ENCODE data around the gene RGS7BP.

Gene RGS7BP

GRCh38 chr5:64644831-64645230 is 139.0 kb downstream of the RGS7BP start:
- FAIRE-seq (no peak), DNase-seq (ENCODE audit: insufficient read length, low spot score) (no peak)
- no peak for TF ChIP-seq TAF1 (IDR thresholded peaks at IDR 0.05; ENCODE audit: low read depth, low read length)
- no peak for TF ChIP-seq PAX5 (IDR thresholded peaks at IDR 0.05; ENCODE audit: insufficient read depth, low read length, severe bottlenecking)
- no peak for TF ChIP-seq POLR2AphosphoS5 (IDR thresholded peaks at IDR 0.05; ENCODE audit: low read depth, low read length)
- no peak for TF ChIP-seq SPI1 (IDR thresholded peaks at IDR 0.05; ENCODE audit: low read depth, low read length)
- no peak for TF ChIP-seq POLR2A (IDR thresholded peaks at IDR 0.05; ENCODE audit: low read depth, low read length)
- TF ChIP-seq POU2F2 (IDR thresholded peaks at IDR 0.05; ENCODE audit: low read depth, low read length), result no peak

- TF ChIP-seq POLR2AphosphoS5 (IDR thresholded peaks at IDR 0.05; ENCODE audit: low read depth, low read length), result no peak
- DNase-seq (ENCODE audit: insufficient read length, low spot score) (no peak), FAIRE-seq (no peak)
These were observed 140.4 kb downstream of the RGS7BP start for GRCh38 chr5:64646169-64646568.

- no peak for TF ChIP-seq POLR2A (IDR thresholded peaks at IDR 0.05; ENCODE audit: low read depth, low read length)
- TF ChIP-seq POLR2AphosphoS5 (IDR thresholded peaks at IDR 0.05; ENCODE audit: low read depth, low read length), result no peak
- TF ChIP-seq PAX5 (IDR thresholded peaks at IDR 0.05; ENCODE audit: insufficient read depth, low read length, severe bottlenecking), result no peak
- TF ChIP-seq TAF1 (IDR thresholded peaks at IDR 0.05; ENCODE audit: low read depth, low read length), result no peak
- TF ChIP-seq SPI1 (IDR thresholded peaks at IDR 0.05; ENCODE audit: low read depth, low read length), result no peak
- no peak for TF ChIP-seq POU2F2 (IDR thresholded peaks at IDR 0.05; ENCODE audit: low read depth, low read length)
- FAIRE-seq (no peak), DNase-seq (ENCODE audit: insufficient read length, low spot score) (no peak)
These were observed 143.7 kb downstream of the RGS7BP start for GRCh38 chr5:64649512-64649911.

- FAIRE-seq, result no peak
- no peak for DNase-seq (ENCODE audit: insufficient read length, low spot score)
- no peak for TF ChIP-seq POLR2A (IDR thresholded peaks at IDR 0.05; ENCODE audit: low read depth, low read length)
- no peak for TF ChIP-seq TAF1 (IDR thresholded peaks at IDR 0.05; ENCODE audit: low read depth, low read length)
- TF ChIP-seq PAX5 (IDR thresholded peaks at IDR 0.05; ENCODE audit: insufficient read depth, low read length, severe bottlenecking), result no peak
- TF ChIP-seq SPI1 (IDR thresholded peaks at IDR 0.05; ENCODE audit: low read depth, low read length), result no peak
- TF ChIP-seq POU2F2 (IDR thresholded peaks at IDR 0.05; ENCODE audit: low read depth, low read length), result no peak
- no peak for TF ChIP-seq POLR2AphosphoS5 (IDR thresholded peaks at IDR 0.05; ENCODE audit: low read depth, low read length)
These were observed 148.1 kb downstream of the RGS7BP start for GRCh38 chr5:64653766-64654560.

- FAIRE-seq (no peak), DNase-seq (ENCODE audit: insufficient read length, low spot score) (no peak)
- TF ChIP-seq TAF1 (IDR thresholded peaks at IDR 0.05; ENCODE audit: low read depth, low read length), result no peak
- no peak for TF ChIP-seq PAX5 (IDR thresholded peaks at IDR 0.05; ENCODE audit: insufficient read depth, low read length, severe bottlenecking)
- no peak for TF ChIP-seq POLR2AphosphoS5 (IDR thresholded peaks at IDR 0.05; ENCODE audit: low read depth, low read length)
- no peak for TF ChIP-seq POLR2A (IDR thresholded peaks at IDR 0.05; ENCODE audit: low read depth, low read length)
- no peak for TF ChIP-seq POU2F2 (IDR thresholded peaks at IDR 0.05; ENCODE audit: low read depth, low read length)
- TF ChIP-seq SPI1 (IDR thresholded peaks at IDR 0.05; ENCODE audit: low read depth, low read length), result no peak
These were observed 148.7 kb downstream of the RGS7BP start for GRCh38 chr5:64654561-64654938.

GRCh38 chr5:64655596-64655995 is 149.8 kb downstream of the RGS7BP start:
- no peak for DNase-seq (ENCODE audit: insufficient read length, low spot score)
- FAIRE-seq, result no peak
- TF ChIP-seq SPI1 (IDR thresholded peaks at IDR 0.05; ENCODE audit: low read depth, low read length), result no peak
- TF ChIP-seq POLR2A (IDR thresholded peaks at IDR 0.05; ENCODE audit: low read depth, low read length), result no peak
- no peak for TF ChIP-seq PAX5 (IDR thresholded peaks at IDR 0.05; ENCODE audit: insufficient read depth, low read length, severe bottlenecking)
- TF ChIP-seq TAF1 (IDR thresholded peaks at IDR 0.05; ENCODE audit: low read depth, low read length), result no peak
- TF ChIP-seq POU2F2 (IDR thresholded peaks at IDR 0.05; ENCODE audit: low read depth, low read length), result no peak
- no peak for TF ChIP-seq POLR2AphosphoS5 (IDR thresholded peaks at IDR 0.05; ENCODE audit: low read depth, low read length)

- no peak for DNase-seq (ENCODE audit: insufficient read length, low spot score)
- TF ChIP-seq POLR2AphosphoS5 (IDR thresholded peaks at IDR 0.05; ENCODE audit: low read depth, low read length) (no peak), TAF1 (IDR thresholded peaks at IDR 0.05; ENCODE audit: low read depth, low read length) (no peak), PAX5 (IDR thresholded peaks at IDR 0.05; ENCODE audit: insufficient read depth, low read length, severe bottlenecking) (no peak), SPI1 (IDR thresholded peaks at IDR 0.05; ENCODE audit: low read depth, low read length) (no peak), POLR2A (IDR thresholded peaks at IDR 0.05; ENCODE audit: low read depth, low read length) (no peak), POU2F2 (IDR thresholded peaks at IDR 0.05; ENCODE audit: low read depth, low read length) (no peak)
- FAIRE-seq, result no peak
These were observed 153.5 kb downstream of the RGS7BP start for GRCh38 chr5:64659289-64659688.

All from GM12891 (cell line).